Stimulated activated CD8-positive, alpha-beta memory T cell treated with anti-CD3 and anti-CD28 coated beads, Interleukin-12 subunit alpha, Interleukin-12 subunit beta, amount 100 ng/mL, for 24 hours (primary cell): Measurements from ENCODE around the gene UBXN2A.
"Not testable (repeated sequence)": the region's sequence is repeated elsewhere in the genome, so short reads cannot be mapped to it uniquely, and the experiment has no call there.

Experiments used
- DNase-seq: peaks from one replicate; pipeline ENCODE4 v3.0.0-alpha.2; 2020; ENCODE audit errors: extremely low read depth

Gene UBXN2A

DNA sequence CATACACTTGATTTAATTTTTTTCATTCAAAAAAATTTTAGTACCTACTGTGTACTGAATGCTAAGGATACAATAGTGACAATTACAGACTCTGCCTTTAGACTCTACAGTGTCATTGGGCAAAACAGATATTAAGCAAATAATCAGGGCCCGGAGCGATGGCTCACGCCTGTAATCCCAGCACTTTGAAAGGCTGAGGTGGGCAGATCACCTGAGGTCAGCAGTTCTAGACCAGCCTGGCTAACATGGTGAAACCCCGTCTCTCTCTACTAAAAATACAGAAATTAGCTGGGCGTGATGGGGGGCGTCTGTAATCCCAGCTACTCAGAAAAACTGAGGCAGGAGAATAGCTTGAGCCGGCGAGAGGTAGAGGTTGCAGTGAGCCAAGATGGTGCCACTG, 1.4 kb downstream of the UBXN2A start:
- DNase-seq = no peak

GRCh38 chr2:23943666-23944065, 3.4 kb downstream of the UBXN2A start:
- DNase-seq = no peak

GRCh38 chr2:23944527-23944926, 4.3 kb downstream of the UBXN2A start:
- no peak for DNase-seq

DNA sequence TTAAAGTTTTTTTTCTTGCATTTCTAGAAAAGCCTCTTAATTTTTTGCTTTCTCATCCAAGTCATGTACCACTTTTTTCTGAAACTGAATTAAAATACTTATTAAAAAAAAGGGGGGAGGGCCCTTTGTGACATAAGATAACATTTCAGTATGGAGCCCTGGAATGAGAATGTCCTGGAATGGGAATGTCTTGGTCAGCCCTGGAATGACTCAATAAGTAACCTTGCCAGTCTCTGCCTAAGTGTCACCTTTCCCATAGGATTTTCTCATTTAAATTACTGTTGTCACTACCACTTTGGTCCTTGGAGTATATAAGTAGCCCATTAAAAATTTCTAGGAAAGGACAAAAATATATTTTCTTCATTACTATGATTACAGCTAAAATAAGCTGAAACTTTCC, 4.7 kb downstream of the UBXN2A start:
- no peak for DNase-seq

DNA sequence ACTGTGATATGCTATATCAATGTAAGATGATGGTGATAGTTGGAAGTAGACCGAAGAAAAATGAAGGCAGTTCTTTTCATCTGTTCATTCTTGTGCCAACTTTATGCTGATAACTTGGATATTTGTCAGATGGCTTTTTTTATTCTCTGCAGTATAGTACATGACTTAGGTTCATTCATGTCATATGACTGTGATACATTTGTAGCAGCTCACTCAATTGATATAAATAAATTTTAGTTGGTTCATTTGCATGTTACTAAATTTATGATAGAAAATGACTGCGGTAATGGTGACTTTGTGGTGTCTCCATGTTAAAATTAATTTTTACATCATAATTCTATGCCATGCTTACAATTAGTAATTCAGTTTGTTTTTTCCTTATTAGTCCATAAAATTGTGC, 7.1 kb downstream of the UBXN2A start:
- DNase-seq = no peak

- not testable (repeated sequence) for DNase-seq
These were observed 12.3 kb downstream of the UBXN2A start for GRCh38 chr2:23952558-23952957.

- DNase-seq = no peak
These were observed 13.4 kb downstream of the UBXN2A start for GRCh38 chr2:23953625-23954024.

DNA sequence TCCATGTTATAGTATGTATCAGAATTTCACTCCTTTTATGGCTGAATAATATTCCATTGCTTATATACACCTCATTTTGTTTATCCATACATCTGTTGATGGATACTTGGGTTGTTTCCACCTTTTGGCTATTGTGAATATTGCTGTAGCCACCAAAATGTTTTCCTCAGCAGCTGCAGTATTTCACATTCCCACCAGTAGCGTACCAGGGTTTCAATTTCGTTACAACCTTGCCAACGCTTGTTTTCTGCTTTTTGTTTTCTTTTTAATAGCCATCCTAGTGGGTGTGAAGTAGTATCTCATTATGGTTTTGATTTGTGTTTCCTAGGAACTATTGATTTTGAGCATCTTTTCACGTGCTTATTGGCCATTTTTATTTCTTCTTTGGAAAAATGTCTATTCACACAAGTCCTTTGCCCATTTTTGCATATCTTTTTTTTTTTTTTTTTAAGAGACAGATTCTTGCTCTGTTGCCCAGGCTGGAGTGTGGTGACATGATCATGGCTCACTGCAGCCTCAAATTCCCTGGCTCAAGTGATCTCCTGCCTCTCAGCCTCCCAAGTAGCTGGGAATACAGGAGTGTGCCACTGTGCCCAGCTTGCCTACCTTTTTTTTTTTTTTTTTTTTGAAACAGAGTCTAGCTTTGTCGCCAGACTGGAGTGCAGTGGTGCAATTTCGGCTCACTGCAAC, 14.2 kb downstream of the UBXN2A start:
- no peak for DNase-seq

DNA sequence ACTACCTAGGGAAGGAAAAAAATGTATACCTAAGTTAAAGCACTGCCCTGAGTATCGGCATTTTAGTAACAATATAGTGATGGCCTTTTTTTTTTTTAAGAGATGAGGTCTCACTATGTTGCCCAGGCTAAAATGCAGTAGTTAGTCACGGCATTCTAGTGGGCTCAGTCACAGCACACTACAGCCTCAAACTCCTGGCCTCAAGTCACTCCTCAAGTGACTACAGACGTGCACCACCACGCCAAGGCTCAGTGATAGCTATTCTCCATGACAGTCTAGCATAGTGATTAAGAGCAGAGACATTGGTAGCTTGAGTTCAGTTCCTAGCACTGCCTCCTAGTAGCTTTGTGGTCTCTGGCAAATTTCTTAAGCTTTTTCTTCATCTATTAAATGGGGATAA, 27.6 kb downstream of the UBXN2A start:
- no peak for DNase-seq

- DNase-seq = no peak
These were observed 36.6 kb downstream of the UBXN2A start for GRCh38 chr2:23976883-23977282.

DNA sequence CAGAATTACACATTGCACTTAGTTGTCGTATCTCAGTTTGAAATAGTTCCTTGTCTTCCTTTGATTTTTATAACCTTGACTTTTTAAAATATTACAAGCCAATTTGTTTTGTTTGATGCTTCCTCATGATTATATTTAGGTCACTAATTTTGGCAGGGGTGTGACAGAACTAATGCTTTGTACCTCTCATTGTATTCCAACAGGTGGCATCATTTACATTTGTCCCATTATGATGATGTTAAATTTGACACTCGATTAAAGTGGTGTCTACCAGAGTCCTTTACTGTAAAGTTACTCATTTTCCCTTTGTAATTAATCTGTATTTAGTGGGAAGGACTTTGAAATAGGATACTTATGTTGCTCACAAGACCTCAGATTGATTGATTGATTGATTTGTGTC, 48.1 kb downstream of the UBXN2A start:
- DNase-seq = no peak

GRCh38 chr2:23992931-23993330, 52.7 kb downstream of the UBXN2A start:
- no peak for DNase-seq

DNA sequence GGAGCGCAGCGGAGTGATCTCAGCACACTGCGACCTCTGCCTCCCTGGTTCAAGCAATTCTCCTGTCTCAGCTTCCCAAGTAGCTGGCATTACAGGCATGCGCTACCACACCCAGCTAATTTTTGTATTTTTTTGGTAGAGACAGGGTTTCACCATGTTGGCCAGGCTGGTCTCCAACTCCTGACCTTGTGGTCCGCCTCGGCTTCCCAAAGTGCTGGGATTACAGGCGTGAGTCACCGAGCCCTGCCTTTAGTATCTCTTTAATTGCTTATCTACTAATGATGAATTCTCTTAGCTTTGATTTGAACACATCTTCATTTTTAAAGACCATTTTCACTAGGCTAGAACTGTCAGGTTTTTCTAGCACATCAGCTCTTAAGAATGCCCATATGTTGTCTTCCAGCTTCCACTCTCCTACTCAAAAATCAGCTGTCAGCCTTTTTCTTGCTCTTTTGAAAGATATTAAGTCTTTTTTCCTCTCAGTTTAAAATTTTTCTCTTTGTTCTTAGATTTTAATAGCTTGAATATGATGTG, 53.5 kb downstream of the UBXN2A start:
- no peak for DNase-seq

DNA sequence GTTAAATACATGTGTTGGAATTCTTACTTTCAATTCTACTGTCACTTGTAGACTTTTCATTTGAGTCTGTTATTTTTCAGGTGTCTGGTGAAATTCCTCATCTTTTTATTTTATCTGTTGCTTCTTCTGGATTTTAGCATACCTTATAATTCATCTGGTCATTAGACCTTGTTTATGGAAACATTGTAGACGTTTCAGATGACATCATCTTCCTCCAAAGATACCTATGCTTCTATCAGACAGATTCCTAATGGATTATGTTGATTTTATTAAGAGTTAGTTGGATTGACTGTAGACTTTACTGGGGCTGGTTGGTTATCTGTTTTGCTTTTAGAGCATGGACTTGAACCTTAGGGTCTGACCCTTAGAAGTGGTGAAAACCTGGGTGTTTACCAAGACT, 54.3 kb downstream of the UBXN2A start:
- no peak for DNase-seq

GRCh38 chr2:24007693-24008092, 67.4 kb downstream of the UBXN2A start:
- DNase-seq = no peak

DNA sequence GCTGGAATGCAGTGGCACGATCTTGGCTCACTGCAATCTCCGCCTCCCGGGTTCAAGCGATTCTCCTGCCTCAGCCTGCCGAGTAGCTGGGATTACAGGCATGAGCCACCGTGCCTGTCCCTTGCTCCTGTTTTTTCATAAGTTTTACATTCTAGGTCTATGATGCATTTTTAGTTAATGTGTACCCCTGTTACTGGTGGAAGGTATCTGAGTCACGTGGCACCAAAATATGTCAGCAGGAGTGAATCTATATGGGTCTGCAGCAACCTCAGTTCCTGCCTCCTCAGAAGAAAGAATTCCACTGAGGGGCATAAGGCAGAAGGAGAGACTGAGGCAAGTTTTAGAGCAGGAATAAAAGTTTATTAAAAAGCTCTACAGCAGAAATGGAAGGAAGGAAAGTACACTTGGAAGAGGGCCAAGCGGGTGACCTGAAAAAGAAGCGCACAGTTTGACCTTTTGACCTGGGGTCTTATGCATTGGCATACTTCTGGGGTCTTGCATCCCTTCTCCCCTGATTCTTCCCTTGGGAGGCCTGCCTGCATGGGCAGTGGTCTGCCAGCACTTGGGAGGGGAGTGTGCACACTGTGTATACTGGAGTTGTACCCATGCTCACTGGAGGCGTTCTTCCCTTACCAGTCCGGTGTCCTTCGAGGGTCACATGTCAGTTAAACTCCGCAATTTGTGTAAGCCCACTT, 68.6 kb downstream of the UBXN2A start:
- no peak for DNase-seq

GRCh38 chr2:24009367-24009679, 69.1 kb downstream of the UBXN2A start:
- no peak for DNase-seq

- DNase-seq = no peak
These were observed 69.6 kb downstream of the UBXN2A start, which contains the start of gene MFSD2B for GRCh38 chr2:24009680-24010476. Gene MFSD2B (plus strand): TSS chr2:24010085. CDS start chr2:24010097, 12 bp downstream.

- no peak for DNase-seq
These were observed 70.4 kb downstream of the UBXN2A start for GRCh38 chr2:24010477-24011249.

- DNase-seq = no peak
These were observed 71.2 kb downstream of the UBXN2A start for GRCh38 chr2:24011250-24012104.
